Activated CD8-positive, alpha-beta memory T cell treated with anti-CD3 and anti-CD28 coated beads, Interleukin-2, amount 10 ng/mL, durations not matched to agents 7 days and 5 days (primary cell): ENCODE measurements around the gene TRABD2A. TPM values are rescaled to one million over a fixed set of nuclear protein-coding genes. Genes with fewer than 3 reads are reported as not detected.
"Not testable (repeated sequence)": the region's sequence is repeated elsewhere in the genome, so short reads cannot be mapped to it uniquely, and the experiment has no call there.

Experiments
- ATAC-seq: fragments of 150-1000 bp; cut with Tn5 transposase; one replicate; pipeline ENCODE4 v1.10.0; 2021; ENCODE audit warnings: moderate library complexity
- CTCF ChIA-PET: fragments of 350-600 bp; sonication (Branson Sonifier 250); formaldehyde crosslinking; loops from one replicate; lab custom pipeline; 2021; ENCODE audit warnings: antibody characterized with exemption; lab: Charles Lee
- DNase-seq: peaks from one replicate; pipeline ENCODE4 v3.0.0-alpha.2; 2020
- H3K27ac Mint-ChIP-seq: one replicate; pipeline ENCODE4 v1.8.0; 2021; ENCODE audit warnings: mild to moderate bottlenecking, mixed read lengths
- H3K27me3 Mint-ChIP-seq: one replicate; pipeline ENCODE4 v1.8.0; 2021; ENCODE audit warnings: mixed read lengths
- H3K36me3 Mint-ChIP-seq: one replicate; pipeline ENCODE4 v1.8.0; 2021; ENCODE audit warnings: mild to moderate bottlenecking, mixed read lengths
- H3K4me1 Mint-ChIP-seq: one replicate; pipeline ENCODE4 v1.8.0; 2021; ENCODE audit warnings: mixed read lengths
- H3K4me3 Mint-ChIP-seq: one replicate; pipeline ENCODE4 v1.8.0; 2021; ENCODE audit warnings: mild to moderate bottlenecking, moderate library complexity, mixed read lengths
- H3K9me3 Mint-ChIP-seq: one replicate; pipeline ENCODE4 v1.8.0; 2022; ENCODE audit warnings: low read depth, mixed read lengths
- total RNA-seq, 2 experiments: library from RNA; stranded (reverse); gene quantifications; one replicate each; pipeline ENCODE4 v1.2.3, GENCODE V29; 2021

Gene TRABD2A
- total RNA-seq, 2 experiments from 2014 or later = 30.2 to 32.4 TPM

DNA sequence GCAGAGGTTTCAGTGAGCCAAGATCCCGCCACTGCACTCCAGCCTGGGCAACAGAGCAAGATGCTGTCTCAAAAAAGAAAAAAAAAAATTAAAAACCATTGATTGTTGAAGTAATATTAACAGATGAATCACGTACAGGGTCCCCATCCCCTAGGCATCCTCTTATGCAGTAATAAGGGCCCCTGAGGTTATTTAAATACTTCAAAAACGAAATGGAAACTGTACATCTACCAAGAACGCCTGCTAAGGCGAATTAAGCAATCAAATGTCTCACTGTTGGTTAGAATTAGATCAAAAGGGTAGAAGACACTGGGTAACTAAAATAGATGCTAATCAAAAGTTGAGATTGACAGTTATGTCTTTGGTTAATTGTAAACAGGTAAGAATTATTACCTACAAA, 7.5 kb downstream of the TRABD2A start:
- ATAC-seq (no peak), DNase-seq (no peak)
- Mint-ChIP-seq H3K4me1 (peaks cover 41% of the 10 kb centered on the region), H3K27me3 (no peaks in the 10 kb centered on the region), H3K36me3 (peaks cover 26% of the 10 kb centered on the region), H3K4me3 (no peak overlapping the region), H3K27ac (no peak overlapping the region), H3K9me3 (no peaks in the 10 kb centered on the region)
- CTCF ChIA-PET = interaction anchor here (3.4 kb wide), 1 partner anchor 52 kb away, joined by 19 read pairs; no protein-coding TSS in a partner anchor

- H3K36me3 Mint-ChIP-seq = peaks cover 29% of the 10 kb centered on the region
- not testable (repeated sequence) for H3K27me3 Mint-ChIP-seq, H3K9me3 Mint-ChIP-seq, H3K27ac Mint-ChIP-seq, ATAC-seq, H3K4me3 Mint-ChIP-seq
- CTCF ChIA-PET = interaction anchor here (3.4 kb wide), 1 partner anchor 53 kb away, joined by 19 read pairs; no protein-coding TSS in a partner anchor
- DNase-seq = peak; percentile 28
- H3K4me1 Mint-ChIP-seq = peaks cover 39% of the 10 kb centered on the region
Measured at GRCh38 chr2:84872691-84873090, 8.2 kb downstream of the TRABD2A start.

DNA sequence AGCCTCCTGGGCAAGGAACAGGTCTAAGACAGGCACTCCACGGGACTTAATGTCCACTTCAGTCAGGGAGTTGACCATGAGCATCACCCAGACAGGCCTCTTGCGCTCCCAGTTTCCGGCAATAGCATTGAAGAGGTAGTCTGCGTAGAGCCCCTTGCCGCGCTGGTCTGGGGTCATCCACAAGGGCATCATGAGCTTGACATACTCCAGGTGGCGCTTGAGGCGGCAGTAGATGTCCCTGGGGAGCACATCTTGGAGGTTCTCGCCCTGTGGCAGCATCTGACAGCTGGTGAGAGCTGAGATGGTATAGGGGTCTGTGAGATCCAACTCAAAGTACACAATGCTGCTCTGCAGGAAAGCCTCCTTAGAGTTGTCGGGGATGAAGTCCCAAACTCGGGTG, 10.6 kb downstream of the TRABD2A start:
- no peaks in the 10 kb centered on the region for H3K9me3 Mint-ChIP-seq
- no peaks in the 10 kb centered on the region for H3K27me3 Mint-ChIP-seq
- no peak overlapping the region for H3K27ac Mint-ChIP-seq
- H3K36me3 Mint-ChIP-seq = peaks cover 27% of the 10 kb centered on the region
- ATAC-seq (no peak), DNase-seq (peak; percentile 43)
- H3K4me3 Mint-ChIP-seq = no peak overlapping the region
- CTCF ChIA-PET = interaction anchor here (0.9 to 3.4 kb wide), 3 partner anchors 11 to 129 kb away, joined by 3 to 19 read pairs (median 15); partner anchors contain the start of gene TRABD2A
- H3K4me1 Mint-ChIP-seq = peaks cover 33% of the 10 kb centered on the region

DNA sequence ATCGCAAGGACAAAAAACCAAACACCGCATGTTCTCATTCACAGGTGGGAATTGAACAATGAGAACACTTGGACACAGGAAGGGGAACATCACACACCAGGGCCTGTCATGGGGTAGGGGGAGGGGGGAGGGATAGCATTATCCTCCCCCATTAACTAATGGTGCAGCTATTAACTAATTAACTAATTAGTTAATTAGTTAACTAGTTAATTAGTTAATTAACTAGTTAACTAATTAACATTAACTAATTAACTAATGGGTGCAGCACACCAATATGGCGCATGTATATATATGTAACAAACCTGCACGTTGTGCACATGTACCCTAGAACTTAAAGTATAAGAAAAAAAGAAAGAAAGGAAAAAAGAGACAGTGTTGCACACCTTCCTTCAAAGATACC, 12.6 kb downstream of the TRABD2A start:
- peaks cover 13% of the 10 kb centered on the region for H3K36me3 Mint-ChIP-seq
- CTCF ChIA-PET = interaction anchor here (1.9 kb wide), 1 partner anchor 57 kb away, joined by 11 read pairs; no protein-coding TSS in a partner anchor
- not testable (repeated sequence) for ATAC-seq, DNase-seq, H3K27ac Mint-ChIP-seq, H3K4me3 Mint-ChIP-seq, H3K9me3 Mint-ChIP-seq, H3K27me3 Mint-ChIP-seq
- H3K4me1 Mint-ChIP-seq = peaks cover 26% of the 10 kb centered on the region

DNA sequence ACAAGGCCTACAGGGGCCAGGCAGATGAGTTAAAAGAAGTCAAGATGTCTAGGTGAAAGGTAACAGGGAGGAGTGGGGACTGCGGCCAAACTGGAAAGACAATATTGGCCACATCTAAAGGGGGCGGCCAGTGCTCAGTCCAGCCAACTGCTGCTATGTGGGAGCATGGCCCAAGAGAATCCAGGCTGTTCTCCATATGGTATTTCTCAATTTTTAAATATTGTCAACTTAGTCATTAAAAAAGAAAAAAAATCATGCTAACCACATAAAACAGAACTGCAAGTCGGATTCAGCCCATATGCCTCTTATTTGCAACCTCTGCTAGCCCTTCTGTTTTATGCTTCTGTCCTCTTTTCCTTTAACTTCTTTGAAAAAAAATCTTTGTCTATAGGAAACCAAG, 14.8 kb downstream of the TRABD2A start:
- Mint-ChIP-seq H3K36me3 (peaks cover 12% of the 10 kb centered on the region), H3K9me3 (no peaks in the 10 kb centered on the region), H3K27me3 (no peaks in the 10 kb centered on the region), H3K4me3 (no peak overlapping the region), H3K4me1 (peaks cover 28% of the 10 kb centered on the region), H3K27ac (no peak overlapping the region)
- CTCF ChIA-PET = interaction anchor here (0.7 to 1.9 kb wide), 2 partner anchors 59 to 349 kb away, joined by 3 to 9 read pairs; partner anchors contain the start of gene DNAH6
- ATAC-seq (no peak), DNase-seq (no peak)

DNA sequence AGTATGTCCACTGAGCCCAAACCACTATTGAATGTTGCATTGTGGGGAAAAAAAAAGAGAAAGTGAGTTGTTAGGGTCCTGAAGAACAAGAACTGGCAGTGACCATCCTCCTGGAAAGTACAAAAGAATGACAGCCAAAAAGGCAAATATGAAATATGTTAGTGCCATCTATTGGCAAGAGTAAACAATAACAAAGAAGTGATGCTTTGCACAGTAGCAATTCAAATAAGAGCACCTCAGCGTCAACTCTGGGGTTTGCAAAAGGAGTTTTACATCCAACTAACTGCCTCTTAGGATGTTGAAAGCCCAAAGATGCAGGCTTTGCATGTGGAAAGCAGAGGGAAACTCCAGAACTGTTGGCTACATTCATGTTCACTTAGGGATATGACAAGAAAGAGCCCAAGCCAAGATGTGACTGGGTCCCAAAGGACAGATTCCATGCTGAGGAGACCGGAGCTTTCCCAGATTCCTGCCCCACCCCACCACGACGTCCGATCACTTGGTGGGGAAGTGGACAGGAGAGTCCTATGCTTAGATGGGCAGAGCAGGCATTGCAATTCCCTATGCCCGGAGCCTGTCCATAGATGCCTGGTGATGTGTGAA, 15.6 kb downstream of the TRABD2A start:
- Mint-ChIP-seq H3K4me1 (peaks cover 29% of the 10 kb centered on the region), H3K4me3 (no peak overlapping the region), H3K27me3 (no peaks in the 10 kb centered on the region), H3K9me3 (no peaks in the 10 kb centered on the region), H3K36me3 (peaks cover 9% of the 10 kb centered on the region), H3K27ac (peak overlapping the region; percentile 45)
- DNase-seq (no peak), ATAC-seq (peak; percentile 72)
- CTCF ChIA-PET = interaction anchor here (0.6 to 1.9 kb wide), 12 partner anchors 12 to 371 kb away, joined by 3 to 9 read pairs (median 3); partner anchors contain the start of gene DNAH6

- Mint-ChIP-seq H3K4me3 (no peak overlapping the region), H3K4me1 (peaks cover 56% of the 10 kb centered on the region), H3K27me3 (no peaks in the 10 kb centered on the region), H3K27ac (no peak overlapping the region), H3K36me3 (peaks cover 8% of the 10 kb centered on the region), H3K9me3 (no peaks in the 10 kb centered on the region)
- ATAC-seq (no peak), DNase-seq (no peak)
- CTCF ChIA-PET = interaction anchor here (0.8 to 2.2 kb wide), 5 partner anchors 12 to 369 kb away, joined by 3 to 9 read pairs (median 6); partner anchors contain the start of gene TRABD2A
Measured at GRCh38 chr2:84862006-84862405, 18.9 kb downstream of the TRABD2A start.

DNA sequence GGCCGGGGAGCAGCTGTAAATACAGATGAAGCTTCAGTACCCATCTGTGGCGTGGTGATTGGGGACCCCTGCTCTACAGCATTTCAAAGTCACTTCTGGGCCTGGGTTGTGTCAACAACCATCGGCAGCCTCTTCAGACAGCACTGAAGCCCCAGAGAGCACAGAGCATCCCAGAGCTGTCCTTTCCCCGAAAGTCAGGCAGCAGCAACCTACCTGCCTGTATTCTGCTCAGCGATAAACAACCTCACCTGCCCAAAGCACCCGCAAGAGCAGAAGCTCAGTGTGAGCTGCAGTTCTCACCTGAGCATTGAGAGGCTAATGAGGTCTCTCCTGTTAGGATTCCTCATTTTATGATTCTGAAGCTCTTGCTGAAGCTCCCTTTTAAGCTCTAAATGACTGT, 19.3 kb downstream of the TRABD2A start:
- no peak overlapping the region for H3K27ac Mint-ChIP-seq
- H3K27me3 Mint-ChIP-seq = no peaks in the 10 kb centered on the region
- no peaks in the 10 kb centered on the region for H3K9me3 Mint-ChIP-seq
- CTCF ChIA-PET = interaction anchor here (0.8 to 2.2 kb wide), 6 partner anchors 11 to 369 kb away, joined by 3 to 9 read pairs (median 5); partner anchors contain the start of gene TRABD2A
- H3K4me1 Mint-ChIP-seq = peaks cover 58% of the 10 kb centered on the region
- no peak overlapping the region for H3K4me3 Mint-ChIP-seq
- ATAC-seq = no peak
- H3K36me3 Mint-ChIP-seq = peaks cover 11% of the 10 kb centered on the region
- no peak for DNase-seq

DNA sequence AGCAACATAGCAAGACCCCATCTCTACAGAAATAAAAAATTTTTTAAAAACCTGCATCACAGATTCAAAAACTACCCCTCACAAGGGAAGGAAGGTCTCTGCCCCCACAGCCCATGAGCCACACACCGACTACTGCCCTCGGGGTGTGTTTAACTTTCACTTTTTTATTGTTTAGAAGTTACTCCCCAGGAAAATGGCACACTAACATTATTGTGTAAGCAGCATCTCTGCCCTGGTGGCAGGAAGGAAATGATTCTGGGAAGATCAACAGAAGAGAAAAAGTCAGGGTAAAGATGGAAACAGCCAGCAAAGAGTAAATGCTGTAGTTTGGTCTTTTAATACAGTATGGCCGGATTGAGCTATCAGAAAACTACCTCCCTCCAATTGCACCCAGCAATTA, 21.9 kb downstream of the TRABD2A start:
- ATAC-seq (no peak), DNase-seq (no peak)
- Mint-ChIP-seq H3K9me3 (peaks cover 2% of the 10 kb centered on the region), H3K27ac (peak overlapping the region; percentile 25), H3K27me3 (no peaks in the 10 kb centered on the region), H3K36me3 (peaks cover 26% of the 10 kb centered on the region), H3K4me1 (peaks cover 57% of the 10 kb centered on the region), H3K4me3 (peak overlapping the region; percentile 29)
- CTCF ChIA-PET = interaction anchor here (1.1 to 1.9 kb wide), 4 partner anchors 9 to 118 kb away, joined by 3 to 13 read pairs (median 6); no protein-coding TSS in a partner anchor

- Mint-ChIP-seq H3K27ac (no peak overlapping the region), H3K36me3 (peaks cover 29% of the 10 kb centered on the region), H3K4me1 (peaks cover 57% of the 10 kb centered on the region), H3K27me3 (no peaks in the 10 kb centered on the region), H3K4me3 (no peak overlapping the region), H3K9me3 (peaks cover 5% of the 10 kb centered on the region)
- ATAC-seq (no peak), DNase-seq (no peak)
- CTCF ChIA-PET = interaction anchor here (1.0 to 2.3 kb wide), 6 partner anchors 9 to 117 kb away, joined by 3 to 13 read pairs (median 6); no protein-coding TSS in a partner anchor
Measured at GRCh38 chr2:84858123-84858522, 22.8 kb downstream of the TRABD2A start.

- Mint-ChIP-seq H3K36me3 (peaks cover 35% of the 10 kb centered on the region), H3K4me3 (no peak overlapping the region), H3K9me3 (peaks cover 11% of the 10 kb centered on the region), H3K4me1 (peaks cover 55% of the 10 kb centered on the region), H3K27me3 (no peaks in the 10 kb centered on the region), H3K27ac (peak overlapping the region; percentile 35)
- DNase-seq (no peak), ATAC-seq (no peak)
- CTCF ChIA-PET = interaction anchor here (1.0 to 2.3 kb wide), 5 partner anchors 8 to 116 kb away, joined by 3 to 13 read pairs (median 6); no protein-coding TSS in a partner anchor
Measured at GRCh38 chr2:84857566-84857965, 23.3 kb downstream of the TRABD2A start.

DNA sequence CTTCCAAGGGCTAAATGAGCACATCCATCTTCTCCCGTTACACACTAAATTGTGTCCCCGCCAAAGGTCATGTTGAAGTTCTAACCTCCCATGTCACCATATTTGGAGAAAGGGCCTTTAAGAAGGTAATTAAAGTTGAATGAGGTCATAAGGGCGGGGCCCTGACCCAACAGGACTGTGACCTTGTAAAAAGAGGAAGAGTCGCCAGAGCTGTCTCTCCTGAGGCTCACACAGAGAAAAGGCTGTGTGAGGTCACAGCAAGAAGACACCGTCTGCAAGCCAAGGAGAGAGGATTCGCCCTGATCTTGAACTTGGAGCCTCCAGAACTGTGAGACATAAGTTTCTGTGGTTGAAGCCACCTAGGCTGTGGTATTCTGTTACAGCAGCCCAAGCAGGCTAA, 24.1 kb downstream of the TRABD2A start:
- Mint-ChIP-seq H3K9me3 (peaks cover 12% of the 10 kb centered on the region), H3K27ac (peak overlapping the region; percentile 11), H3K4me3 (no peak overlapping the region), H3K4me1 (peaks cover 61% of the 10 kb centered on the region), H3K36me3 (peaks cover 42% of the 10 kb centered on the region), H3K27me3 (no peaks in the 10 kb centered on the region)
- DNase-seq (peak; percentile 57), ATAC-seq (peak; percentile 70)
- CTCF ChIA-PET = interaction anchor here (1.4 to 2.3 kb wide), 2 partner anchors 11 to 69 kb away, joined by 5 read pairs; no protein-coding TSS in a partner anchor

- CTCF ChIA-PET = interaction anchor here (1.4 kb wide), 2 partner anchors 70 kb away, joined by 5 to 7 read pairs; no protein-coding TSS in a partner anchor
- peaks cover 67% of the 10 kb centered on the region for H3K4me1 Mint-ChIP-seq
- ATAC-seq (no peak), DNase-seq (no peak)
- peaks cover 12% of the 10 kb centered on the region for H3K9me3 Mint-ChIP-seq
- peaks cover 47% of the 10 kb centered on the region for H3K36me3 Mint-ChIP-seq
- H3K4me3 Mint-ChIP-seq = no peak overlapping the region
- H3K27me3 Mint-ChIP-seq = no peaks in the 10 kb centered on the region
- no peak overlapping the region for H3K27ac Mint-ChIP-seq
Measured at GRCh38 chr2:84855731-84856130, 25.2 kb downstream of the TRABD2A start.
